K562 (cell line): ENCODE results near the gene DSC2.

ENCODE experiments used
- ADNP ChIP-seq: fragments of 200-800 bp; sonication (Bioruptor generic); IDR thresholded peaks from 2 replicates; pipeline ENCODE4 v1.6.1; 2016; ENCODE audit warnings: missing genetic modification characterization, missing compliant biosample characterization
- CBFB ChIP-seq: sonication (generic); formaldehyde crosslinking; IDR thresholded peaks from 2 replicates; pipeline ENCODE4 v1.4.0; 2020; ENCODE audit warnings: mild to moderate bottlenecking, missing genetic modification reagents
- CBX2 ChIP-seq: fragments of 200-600 bp; sonication (generic); IDR thresholded peaks from one replicate; pipeline ENCODE4 v1.6.1; 2012; ENCODE audit warnings: mild to moderate bottlenecking, low read length, inconsistent platforms; ENCODE audit not compliant: insufficient read depth, poor library complexity, severe bottlenecking
- EZH2 ChIP-seq: IDR thresholded peaks from 2 replicates; pipeline ENCODE4 v1.6.1; 2012; ENCODE audit warnings: low read depth, mild to moderate bottlenecking, inconsistent platforms, low read length, borderline replicate concordance
- FOXK2 ChIP-seq, 2 experiments: fragments of 450-650 bp; IDR thresholded peaks in 1 of 2; conservative IDR thresholded peaks in 1 of 2; 2 replicates each; pipeline ENCODE4 v1.6.1; 2016; ENCODE audit warnings: low read depth in 2 of 2, mild to moderate bottlenecking in 1 of 2
- POLR2A ChIP-seq: fragments of 450-650 bp; conservative IDR thresholded peaks from 2 replicates; pipeline ENCODE4 v1.6.1; 2016
- TCF7 ChIP-seq: sonication (generic); IDR thresholded peaks from 2 replicates; pipeline ENCODE4 v1.6.1; 2016; ENCODE audit warnings: antibody characterized with exemption, borderline replicate concordance
- ZNF324 ChIP-seq: fragments of 250-450 bp; sonication (Bioruptor Pico); IDR thresholded peaks from 2 replicates; pipeline ENCODE4 v1.4.0; 2020; ENCODE audit warnings: mild to moderate bottlenecking
- ZNF511 ChIP-seq: sonication (generic); formaldehyde crosslinking; IDR thresholded peaks from 2 replicates; pipeline ENCODE4 v1.8.0; 2022; ENCODE audit warnings: mild to moderate bottlenecking, missing genetic modification reagents
- TF ChIP-seq, protein P1 (sequence below): fragments of 250-450 bp; sonication (Bioruptor Pico); IDR thresholded peaks from 2 replicates; pipeline ENCODE4 v1.5.0; 2020; ENCODE audit warnings: mild to moderate bottlenecking, borderline replicate concordance

- TF ChIP-seq EZH2 (no peak), ZNF324 (no peak), CBFB (CRISPR knock-in tag) (no peak), TCF7 (no peak), CBX2 (no peak), ADNP (tag) (no peak), POLR2A (no peak), ZNF511 (CRISPR knock-in tag) (no peak), FOXK2 (conservative IDR thresholded peaks at IDR 0.05 in 1 of 2, IDR thresholded peaks at IDR 0.05 in 1 of 2; ENCODE audit: low read depth in 2 of 2) (no peak)
- TF ChIP-seq, protein P1, sequence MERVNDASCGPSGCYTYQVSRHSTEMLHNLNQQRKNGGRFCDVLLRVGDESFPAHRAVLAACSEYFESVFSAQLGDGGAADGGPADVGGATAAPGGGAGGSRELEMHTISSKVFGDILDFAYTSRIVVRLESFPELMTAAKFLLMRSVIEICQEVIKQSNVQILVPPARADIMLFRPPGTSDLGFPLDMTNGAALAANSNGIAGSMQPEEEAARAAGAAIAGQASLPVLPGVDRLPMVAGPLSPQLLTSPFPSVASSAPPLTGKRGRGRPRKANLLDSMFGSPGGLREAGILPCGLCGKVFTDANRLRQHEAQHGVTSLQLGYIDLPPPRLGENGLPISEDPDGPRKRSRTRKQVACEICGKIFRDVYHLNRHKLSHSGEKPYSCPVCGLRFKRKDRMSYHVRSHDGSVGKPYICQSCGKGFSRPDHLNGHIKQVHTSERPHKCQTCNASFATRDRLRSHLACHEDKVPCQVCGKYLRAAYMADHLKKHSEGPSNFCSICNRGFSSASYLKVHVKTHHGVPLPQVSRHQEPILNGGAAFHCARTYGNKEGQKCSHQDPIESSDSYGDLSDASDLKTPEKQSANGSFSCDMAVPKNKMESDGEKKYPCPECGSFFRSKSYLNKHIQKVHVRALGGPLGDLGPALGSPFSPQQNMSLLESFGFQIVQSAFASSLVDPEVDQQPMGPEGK (CRISPR knock-in tag): no peak
Observed at GRCh38 chr18:31104444-31104843, 2.2 kb upstream of the DSC2 start.
